ENCODE measurements around the gene SZRD1.

SZRD1 gene

GRCh38 chr1:16394977-16395376, 27.9 kb downstream of the SZRD1 start:
- no peak for DNase-seq (ENCODE audit: low read depth in 2 of 2)

- no peak for DNase-seq (ENCODE audit: low read depth in 2 of 2)
These were observed 29.5 kb downstream of the SZRD1 start for GRCh38 chr1:16396591-16396990.

- DNase-seq (ENCODE audit: low read depth in 2 of 2), result no peak
These were observed 30.1 kb downstream of the SZRD1 start for GRCh38 chr1:16397120-16397519.

- DNase-seq (ENCODE audit: low read depth in 2 of 2), result no peak
These were observed 31.4 kb downstream of the SZRD1 start for GRCh38 chr1:16398371-16398953.

- no peak for DNase-seq (ENCODE audit: low read depth in 2 of 2)
These were observed 35.7 kb downstream of the SZRD1 start for GRCh38 chr1:16402742-16403141.

GRCh38 chr1:16405441-16405840, 38.4 kb downstream of the SZRD1 start:
- DNase-seq (ENCODE audit: low read depth in 2 of 2), result no peak

GRCh38 chr1:16406868-16407267, 39.8 kb downstream of the SZRD1 start:
- no peak for DNase-seq (ENCODE audit: low read depth in 2 of 2)

GRCh38 chr1:16409536-16410152, 42.6 kb downstream of the SZRD1 start:
- no peak for DNase-seq (ENCODE audit: low read depth in 2 of 2)

GRCh38 chr1:16410803-16411202, 43.8 kb downstream of the SZRD1 start:
- DNase-seq (ENCODE audit: low read depth in 2 of 2), result no peak

- no peak for DNase-seq (ENCODE audit: low read depth in 2 of 2)
These were observed 46.1 kb downstream of the SZRD1 start for GRCh38 chr1:16413191-16413590.

GRCh38 chr1:16418823-16419425, 51.9 kb downstream of the SZRD1 start:
- DNase-seq (ENCODE audit: low read depth in 2 of 2), result no peak

GRCh38 chr1:16420424-16421118, 53.5 kb downstream of the SZRD1 start:
- peak; percentile 58 to 62 for DNase-seq (ENCODE audit: low read depth in 2 of 2)

- no peak for DNase-seq (ENCODE audit: low read depth in 2 of 2)
These were observed 54.2 kb downstream of the SZRD1 start for GRCh38 chr1:16421201-16421600.

GRCh38 chr1:16422041-16422440, 55.0 kb downstream of the SZRD1 start:
- DNase-seq (ENCODE audit: low read depth in 2 of 2), result no peak

GRCh38 chr1:16425125-16426025, 58.3 kb downstream of the SZRD1 start:
- no peak for DNase-seq (ENCODE audit: low read depth in 2 of 2)

- DNase-seq (ENCODE audit: low read depth in 2 of 2), result no peak
These were observed 63.6 kb downstream of the SZRD1 start for GRCh38 chr1:16430606-16431005.

- DNase-seq (ENCODE audit: low read depth in 2 of 2), result no peak
These were observed 66.0 kb downstream of the SZRD1 start for GRCh38 chr1:16433030-16433429.

GRCh38 chr1:16434007-16434406, 67.0 kb downstream of the SZRD1 start:
- no peak for DNase-seq (ENCODE audit: low read depth in 2 of 2)

- no peak for DNase-seq (ENCODE audit: low read depth in 2 of 2)
These were observed 67.5 kb downstream of the SZRD1 start for GRCh38 chr1:16434501-16434900.

GRCh38 chr1:16436946-16437474, 70.0 kb downstream of the SZRD1 start, which contains the start of gene SPATA21:
SPATA21 (minus strand) TSS chr1:16437424; CDS start chr1:16431371, 6,053 bp downstream.
- no peak for DNase-seq (ENCODE audit: low read depth in 2 of 2)

GRCh38 chr1:16438516-16438915, 71.5 kb downstream of the SZRD1 start:
- no peak for DNase-seq (ENCODE audit: low read depth in 2 of 2)

Data from stimulated activated CD4-positive, alpha-beta T cell treated with anti-CD3 and anti-CD28 coated beads, Interleukin-15, amount 100 ng/mL, for 48 hours (primary cell).